Measurements from ENCODE around the gene AGK.

- TF ChIP-seq CTCF (conservative IDR thresholded peaks at IDR 0.05; ENCODE audit: low read depth, low read length) (no peak), EZH2 (IDR thresholded peaks at IDR 0.05; ENCODE audit: borderline replicate concordance, low read depth, low read length, poor library complexity, severe bottlenecking) (no peak)
Observed at GRCh38 chr7:141641876-141642275, 90.7 kb downstream of the AGK start.

Data from A673 (cell line).